PC-3 (cell line): ENCODE measurements around the gene NEK11.

Source experiments
- EZH2 ChIP-seq: fragments of 300-600 bp; sonication (generic); IDR thresholded peaks from one replicate; pipeline ENCODE4 v1.6.1; 2017; ENCODE audit warnings: antibody characterized with exemption, mild to moderate bottlenecking, low read length; ENCODE audit not compliant: unreplicated experiment
- EZH2phosphoT487 ChIP-seq: fragments of 300-600 bp; sonication (generic); IDR thresholded peaks from 2 replicates; pipeline ENCODE4 v1.6.1; 2018; ENCODE audit warnings: mild to moderate bottlenecking, antibody characterized with exemption, low read length, borderline replicate concordance
- TF ChIP-seq, protein P1 (sequence below): fragments of 300-600 bp; sonication (generic); conservative IDR thresholded peaks from 2 replicates; pipeline ENCODE4 v1.5.1; 2017; ENCODE audit warnings: antibody characterized with exemption, low read depth, mild to moderate bottlenecking, low read length

GRCh38 chr3:131216801-131217200 lies 190.1 kb downstream of the NEK11 start:
- TF ChIP-seq, protein P1, sequence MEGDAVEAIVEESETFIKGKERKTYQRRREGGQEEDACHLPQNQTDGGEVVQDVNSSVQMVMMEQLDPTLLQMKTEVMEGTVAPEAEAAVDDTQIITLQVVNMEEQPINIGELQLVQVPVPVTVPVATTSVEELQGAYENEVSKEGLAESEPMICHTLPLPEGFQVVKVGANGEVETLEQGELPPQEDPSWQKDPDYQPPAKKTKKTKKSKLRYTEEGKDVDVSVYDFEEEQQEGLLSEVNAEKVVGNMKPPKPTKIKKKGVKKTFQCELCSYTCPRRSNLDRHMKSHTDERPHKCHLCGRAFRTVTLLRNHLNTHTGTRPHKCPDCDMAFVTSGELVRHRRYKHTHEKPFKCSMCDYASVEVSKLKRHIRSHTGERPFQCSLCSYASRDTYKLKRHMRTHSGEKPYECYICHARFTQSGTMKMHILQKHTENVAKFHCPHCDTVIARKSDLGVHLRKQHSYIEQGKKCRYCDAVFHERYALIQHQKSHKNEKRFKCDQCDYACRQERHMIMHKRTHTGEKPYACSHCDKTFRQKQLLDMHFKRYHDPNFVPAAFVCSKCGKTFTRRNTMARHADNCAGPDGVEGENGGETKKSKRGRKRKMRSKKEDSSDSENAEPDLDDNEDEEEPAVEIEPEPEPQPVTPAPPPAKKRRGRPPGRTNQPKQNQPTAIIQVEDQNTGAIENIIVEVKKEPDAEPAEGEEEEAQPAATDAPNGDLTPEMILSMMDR = no peak
- TF ChIP-seq EZH2phosphoT487 = no peak
- TF ChIP-seq EZH2 = no peak
